B cell (primary cell): Measurements from ENCODE around the gene LRP1. TPM values are rescaled to one million over a fixed set of nuclear protein-coding genes. Genes with fewer than 3 reads are reported as not detected.

Source experiments
- ATAC-seq: fragments of 200-7000 bp; cut with Tn5 transposase; one replicate; pipeline ENCODE4 v1.10.0; 2021; ENCODE audit warnings: low read depth, mild to moderate bottlenecking, moderate number of reproducible peaks, moderate library complexity
- CTCF ChIA-PET: fragments of 350-600 bp; sonication (Branson Sonifier 250); formaldehyde crosslinking; loops from one replicate; lab custom pipeline; 2021; ENCODE audit warnings: antibody characterized with exemption, inconsistent platforms; lab: Charles Lee
- POLR2A ChIA-PET: fragments of 350-600 bp; sonication (Branson Sonifier 250); formaldehyde crosslinking; loops from one replicate; lab custom pipeline; 2021; ENCODE audit warnings: antibody characterized with exemption; lab: Charles Lee
- DNase-seq: peaks from one replicate; pipeline ENCODE4 v3.0.0; 2013
- H2AFZ ChIP-seq: 2 replicates; pipeline ENCODE4 v1.6.1; 2012; ENCODE audit warnings: mild to moderate bottlenecking, low read depth, low read length; ENCODE audit not compliant: insufficient read depth, poor library complexity, severe bottlenecking
- H3K27ac ChIP-seq, 2 donors: 1 replicate in 1 of 2; 2 replicates in 1 of 2; pipeline ENCODE4 v1.5.1; 2012 to 2013; ENCODE audit warnings: low read length in 2 of 2, mild to moderate bottlenecking in 2 of 2, moderate library complexity in 1 of 2
- H3K27me3 ChIP-seq, 4 experiments: fragments of 200-600 bp in 1 of 4; sonication (generic) in 1 of 4; replicated peaks in 1 of 4; 1 replicate in 2 of 4; 2 replicates in 2 of 4; pipeline versions ENCODE4 v1.6.1 to v1.7.0; 2013 to 2016; ENCODE audit warnings: low read length in 3 of 4, mild to moderate bottlenecking in 2 of 4, mixed read lengths in 1 of 4, moderate library complexity in 1 of 4; ENCODE audit not compliant: insufficient read depth in 4 of 4, control insufficient read depth in 3 of 4; ENCODE audit errors: control extremely low read depth in 1 of 4
- H3K36me3 ChIP-seq, 2 experiments: replicated peaks in 1 of 2; 1 replicate in 1 of 2; 2 replicates in 1 of 2; pipeline versions ENCODE4 v1.6.1 to v1.7.1; 2013; ENCODE audit warnings: low read length in 1 of 2; ENCODE audit not compliant: insufficient read depth in 2 of 2, control insufficient read depth in 1 of 2; ENCODE audit errors: control extremely low read depth in 1 of 2, extremely low read depth in 1 of 2
- H3K4me1 ChIP-seq, 2 donors: fragments of 200-600 bp in 1 of 2; sonication (generic) in 1 of 2; 1 replicate in 1 of 2; 2 replicates in 1 of 2; pipeline versions ENCODE4 v1.5.1 to v1.6.1; 2013 to 2017; ENCODE audit warnings: low read length in 2 of 2; ENCODE audit not compliant: control insufficient read depth in 2 of 2, insufficient read depth in 2 of 2
- H3K4me2 ChIP-seq: replicated peaks from 2 replicates; pipeline ENCODE3; 2012; ENCODE audit warnings: mild to moderate bottlenecking, low read depth, low read length; ENCODE audit not compliant: poor library complexity, severe bottlenecking
- H3K4me3 ChIP-seq, 5 experiments: fragments of 200-600 bp in 1 of 5; sonication (generic) in 1 of 5; 1 replicate in 3 of 5; 2 replicates in 2 of 5; pipeline versions ENCODE4 v1.5.1 to v1.7.0; 2011 to 2016; ENCODE audit warnings: low read length in 4 of 5, mild to moderate bottlenecking in 4 of 5, low read depth in 2 of 5, control low read depth in 1 of 5, moderate library complexity in 1 of 5; ENCODE audit not compliant: insufficient read depth in 1 of 5; ENCODE audit errors: control extremely low read depth in 1 of 5, extremely low read depth in 1 of 5
- H3K79me2 ChIP-seq: fragments of 200-600 bp; sonication (generic); one replicate; pipeline ENCODE4 v1.6.0; 2016; ENCODE audit warnings: low read length; ENCODE audit not compliant: control insufficient read depth, insufficient read depth
- H3K9ac ChIP-seq: fragments of 200-600 bp; sonication (generic); 2 replicates; pipeline ENCODE4 v1.6.1; 2017; ENCODE audit warnings: mild to moderate bottlenecking, low read length, moderate library complexity
- H3K9me3 ChIP-seq, 3 donors: one replicate each; pipeline versions ENCODE4 v1.6.1 to v1.7.1; 2013; ENCODE audit warnings: low read length in 2 of 3; ENCODE audit not compliant: control insufficient read depth in 2 of 3, insufficient read depth in 1 of 3; ENCODE audit errors: control extremely low read depth in 1 of 3
- H4K20me1 ChIP-seq: 2 replicates; pipeline ENCODE4 v1.6.0; 2012; ENCODE audit warnings: mild to moderate bottlenecking, low read length; ENCODE audit not compliant: insufficient read depth, control insufficient read depth, poor library complexity, severe bottlenecking
- H3K27ac Mint-ChIP-seq: one replicate; pipeline ENCODE4 v1.8.0; 2021; ENCODE audit warnings: mixed read lengths
- H3K27me3 Mint-ChIP-seq: one replicate; pipeline ENCODE4 v1.8.0; 2021; ENCODE audit warnings: mixed read lengths
- H3K4me1 Mint-ChIP-seq: one replicate; pipeline ENCODE4 v1.8.0; 2021; ENCODE audit warnings: mixed read lengths
- H3K4me3 Mint-ChIP-seq: one replicate; pipeline ENCODE4 v1.8.0; 2021; ENCODE audit warnings: mixed read lengths
- H3K9me3 Mint-ChIP-seq: one replicate; pipeline ENCODE4 v1.8.0; 2022; ENCODE audit warnings: mixed read lengths; ENCODE audit not compliant: insufficient read depth
- CTCF ChIP-seq: fragments of 200-600 bp; IDR thresholded peaks from one replicate; pipeline ENCODE4 v1.8.0; 2022; ENCODE audit warnings: antibody characterized with exemption, mild to moderate bottlenecking
- EZH2 ChIP-seq: IDR thresholded peaks from 2 replicates; pipeline ENCODE4 v1.6.1; 2012; ENCODE audit warnings: borderline replicate concordance, low read depth, mild to moderate bottlenecking, moderate library complexity, low read length; ENCODE audit not compliant: insufficient read depth, poor library complexity, severe bottlenecking
- WGBS: methylation state at CpG from one replicate; pipeline ENCODE4 v1.1.5; 2013; ENCODE audit warnings: missing lambda C conversion rate; ENCODE audit not compliant: insufficient coverage; 5-methylcytosine and 5-hydroxymethylcytosine counted together
- intact Hi-C: fragments of 100-400 bp; cut with micrococcal nuclease; formaldehyde crosslinking; loops from one replicate; pipeline ENCODE4 v1.10.0; 2022
- polyA plus RNA-seq: library from polyadenylated mRNA; depleted of rRNA; stranded (reverse); fragments of >200 nt; gene quantifications from 2 replicates; pipeline ENCODE4 v1.2.3, GENCODE V29; 2012
- total RNA-seq, 2 donors: library from RNA; stranded (reverse); fragments of 120-200 nt in 1 of 2; gene quantifications; 1 replicate in 1 of 2; 2 replicates in 1 of 2; pipeline versions ENCODE4 v1.2.3 to v1.2.4, GENCODE V29; 2013 to 2022

Gene LRP1
- total and polyA plus RNA-seq, 2 donors (not counting 1 experiment from before 2014, with no cell fraction given): 2.0 to 4.1 TPM

DNA sequence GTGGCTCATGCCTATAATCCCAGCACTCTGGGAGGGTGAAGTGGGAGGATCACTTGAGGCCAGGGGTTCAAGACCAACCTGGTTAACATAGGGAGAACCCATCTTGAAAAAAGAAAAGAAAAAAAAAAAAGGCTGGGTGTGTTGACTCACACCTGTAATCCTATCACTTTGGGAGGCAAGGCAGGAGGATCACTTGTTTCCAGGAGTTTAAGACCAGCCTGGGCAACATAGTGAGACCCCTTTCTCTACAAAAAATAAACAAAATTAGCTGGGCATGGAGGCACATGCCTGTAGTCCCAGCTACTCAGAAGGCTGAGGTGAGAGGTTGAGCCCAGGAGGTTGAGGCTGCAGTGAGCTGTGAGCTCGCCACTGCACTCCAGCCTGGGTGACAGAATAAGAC is 42.1 kb downstream of the LRP1 start:
- Mint-ChIP-seq H3K27me3 (peaks cover 3% of the 10 kb centered on the region), H3K27ac (no peak overlapping the region), H3K4me1 (no peaks in the 10 kb centered on the region), H3K9me3 (no peaks in the 10 kb centered on the region), H3K4me3 (no peak overlapping the region)
- no peak for DNase-seq
- Histone ChIP-seq H3K9me3 (no peaks in the 10 kb centered on the region), H2AFZ (no peak overlapping the region), H3K79me2 (no peaks in the 10 kb centered on the region), H3K27me3 (no peaks in the 10 kb centered on the region), H3K4me1 (no peaks in the 10 kb centered on the region), H3K4me2 (no peak overlapping the region), H4K20me1 (no peaks in the 10 kb centered on the region), H3K36me3 (no peaks in the 10 kb centered on the region), H3K4me3 (no peak overlapping the region), H3K9ac (no peak overlapping the region), H3K27ac (no peak overlapping the region)
- no peak for ATAC-seq
- intact Hi-C loops: no loop called here
- CTCF ChIA-PET: interaction anchor here (0.7 to 7.7 kb wide), 3 partner anchors 12 to 101 kb away, joined by 3 to 97 read pairs (median 3); partner anchors contain the start of gene LRP1
- no peak for TF ChIP-seq EZH2
- TF ChIP-seq CTCF: no peak
- 100% methylated on average over 1 of the region's 1 CpG for WGBS
- POLR2A ChIA-PET: interaction anchor here (0.7 kb wide), 1 partner anchor 8 kb away, joined by 4 read pairs; no protein-coding TSS in a partner anchor

GRCh38 chr12:57170927-57171326 is 42.6 kb downstream of the LRP1 start:
- H3K27me3 Mint-ChIP-seq: peaks cover 3% of the 10 kb centered on the region
- Histone ChIP-seq H3K9me3 (no peaks in the 10 kb centered on the region), H3K27me3 (no peaks in the 10 kb centered on the region), H3K4me2 (no peak overlapping the region), H3K27ac (no peak overlapping the region), H3K9ac (no peak overlapping the region), H3K4me3 (no peak overlapping the region), H2AFZ (no peak overlapping the region), H3K36me3 (no peaks in the 10 kb centered on the region), H4K20me1 (no peaks in the 10 kb centered on the region), H3K4me1 (no peaks in the 10 kb centered on the region), H3K79me2 (no peaks in the 10 kb centered on the region)
- CTCF ChIA-PET: interaction anchor here (0.7 to 7.7 kb wide), 2 partner anchors 46 to 102 kb away, joined by 3 to 97 read pairs; partner anchors contain the start of gene LRP1
- DNase-seq (no peak), ATAC-seq (no peak)
- 90% methylated on average over 4 of the region's 4 CpGs for WGBS
- no peaks in the 10 kb centered on the region for H3K9me3 Mint-ChIP-seq
- intact Hi-C loops: no loop called here
- no peak overlapping the region for H3K27ac Mint-ChIP-seq
- POLR2A ChIA-PET: interaction anchor here (0.7 kb wide), 1 partner anchor 9 kb away, joined by 4 read pairs; no protein-coding TSS in a partner anchor
- H3K4me3 Mint-ChIP-seq: no peak overlapping the region
- no peaks in the 10 kb centered on the region for H3K4me1 Mint-ChIP-seq
- TF ChIP-seq CTCF: no peak
- no peak for TF ChIP-seq EZH2
